HepG2 (cell line): Measurements from ENCODE around the gene MLX. TPM values are rescaled to one million over a fixed set of nuclear protein-coding genes. Genes with fewer than 3 reads are reported as not detected.

Experiments used
- ATAC-seq: fragments of 200-7000 bp; cut with Tn5 transposase; 3 replicates; pipeline ENCODE4 v1.9.1; 2020; ENCODE audit warnings: mild to moderate bottlenecking, moderate library complexity
- BruUV-seq: library from RNA; stranded (reverse); fragments of 400-500 nt; replicated peaks from 2 replicates; lab custom pipeline; 2021; lab: Mats Ljungman, UMichigan
- CTCF ChIA-PET: fragments of 300-600 bp; formaldehyde crosslinking; extraction: SDS; loops from one replicate; lab custom pipeline; 2021; ENCODE audit warnings: low total read pairs, inconsistent platforms, low intra/inter-chr PET ratio; lab: Yijun Ruan, JAX
- POLR2A ChIA-PET: fragments of 350-600 bp; sonication (Branson Sonifier 250); formaldehyde crosslinking; loops from one replicate; lab custom pipeline; 2020; ENCODE audit warnings: antibody characterized with exemption, inconsistent platforms; lab: Yijun Ruan, JAX
- DNase-seq: peaks from one replicate; pipeline ENCODE4 v3.0.0-alpha.2; 2015; ENCODE audit warnings: low spot score
- FAIRE-seq: peaks from 3 replicates; lab custom pipeline; 2011; peaks lifted over from hg19 to GRCh38; lab: Jason Lieb, UNC
- H2AFZ ChIP-seq: one replicate; pipeline ENCODE4 v1.6.1; 2011; ENCODE audit warnings: low read length, inconsistent platforms
- H3K27ac ChIP-seq: fragments of 300-600 bp; 3 replicates; pipeline ENCODE4 v1.8.0; 2011; ENCODE audit warnings: mixed run types, mild to moderate bottlenecking, mixed read lengths, low read length, inconsistent platforms; ENCODE audit not compliant: insufficient read depth; ENCODE audit errors: extremely low read length
- H3K27me3 ChIP-seq, 2 experiments: fragments of 200-600 bp in 1 of 2; 2 replicates in 1 of 2; 3 replicates in 1 of 2; pipeline versions ENCODE4 v1.6.0 to v1.8.0; 2011; ENCODE audit warnings: low read length in 2 of 2, mild to moderate bottlenecking in 2 of 2, moderate library complexity in 2 of 2, inconsistent platforms in 1 of 2; ENCODE audit not compliant: insufficient read depth in 2 of 2, control insufficient read depth in 1 of 2
- H3K36me3 ChIP-seq, 2 experiments: fragments of 200-600 bp in 1 of 2; replicated peaks in 1 of 2; 2 replicates in 1 of 2; 3 replicates in 1 of 2; pipeline versions ENCODE4 v1.5.1 to v1.8.0; 2011; ENCODE audit warnings: low read length in 2 of 2, inconsistent platforms in 1 of 2; ENCODE audit not compliant: insufficient read depth in 2 of 2, control insufficient read depth in 1 of 2
- H3K4me1 ChIP-seq: 2 replicates; pipeline ENCODE4 v1.5.1; 2012; ENCODE audit warnings: low read length, inconsistent platforms; ENCODE audit not compliant: insufficient read depth
- H3K4me2 ChIP-seq: 2 replicates; pipeline ENCODE4 v1.6.0; 2011; ENCODE audit warnings: low read depth, low read length, inconsistent platforms
- H3K4me3 ChIP-seq, 3 experiments: fragments of 200-600 bp in 1 of 3; sonication (generic), shearing (Covaris generic) in 1 of 3; replicated peaks in 1 of 3; 2 replicates each; pipeline ENCODE4 v1.5.1; 2011 to 2016; ENCODE audit warnings: low read length in 3 of 3, inconsistent platforms in 2 of 3, low read depth in 2 of 3, mild to moderate bottlenecking in 2 of 3, control low read depth in 1 of 3, mixed read lengths in 1 of 3; ENCODE audit not compliant: insufficient read depth in 1 of 3
- H3K79me2 ChIP-seq: one replicate; pipeline ENCODE4 v1.6.1; 2011; ENCODE audit warnings: low read length, inconsistent platforms; ENCODE audit not compliant: insufficient read depth
- H3K9ac ChIP-seq: 2 replicates; pipeline ENCODE4 v1.6.0; 2011; ENCODE audit warnings: mild to moderate bottlenecking, low read depth, low read length, inconsistent platforms; ENCODE audit not compliant: insufficient read depth
- H3K9me3 ChIP-seq: 2 replicates; pipeline ENCODE4 v1.5.1; 2012; ENCODE audit warnings: mild to moderate bottlenecking, low read length
- H4K20me1 ChIP-seq: 2 replicates; pipeline ENCODE4 v1.6.0; 2011; ENCODE audit warnings: inconsistent platforms, mild to moderate bottlenecking, low read length, moderate library complexity; ENCODE audit not compliant: insufficient read depth
- FOXO1 ChIP-seq: sonication (generic); formaldehyde crosslinking; IDR thresholded peaks from 2 replicates; pipeline ENCODE4 v1.4.0; 2020; ENCODE audit warnings: missing genetic modification reagents
- FOXP1 ChIP-seq, 2 experiments: fragments of 450-650 bp in 1 of 2; IDR thresholded peaks; 2 replicates each; pipeline ENCODE4 v1.6.1; 2017 to 2018; ENCODE audit warnings: antibody characterized with exemption in 1 of 2
- HNF4G ChIP-seq, 2 experiments: sonication (generic) in 1 of 2; formaldehyde crosslinking in 1 of 2; IDR thresholded peaks; 2 replicates each; pipeline versions ENCODE4 v1.4.0 to v1.6.1; 2011 to 2020; ENCODE audit warnings: borderline replicate concordance in 2 of 2, low read depth in 2 of 2, mild to moderate bottlenecking in 2 of 2, low read length in 1 of 2, missing genetic modification reagents in 1 of 2, moderate library complexity in 1 of 2
- KLF13 ChIP-seq: sonication (generic); formaldehyde crosslinking; IDR thresholded peaks from 2 replicates; pipeline ENCODE4 v1.4.0; 2020; ENCODE audit warnings: mild to moderate bottlenecking, missing genetic modification reagents
- MED13 ChIP-seq: sonication (generic); formaldehyde crosslinking; IDR thresholded peaks from 2 replicates; pipeline ENCODE4 v1.5.0; 2020; ENCODE audit warnings: missing genetic modification reagents
- MLXIP ChIP-seq: sonication (generic); formaldehyde crosslinking; IDR thresholded peaks from 2 replicates; pipeline ENCODE4 v1.9.0; 2021; ENCODE audit warnings: missing genetic modification reagents, borderline replicate concordance
- SMARCE1 ChIP-seq: fragments of 450-650 bp; IDR thresholded peaks from 2 replicates; pipeline ENCODE4 v1.6.1; 2017; ENCODE audit warnings: borderline replicate concordance
- TSC22D2 ChIP-seq: sonication (generic); formaldehyde crosslinking; IDR thresholded peaks from 2 replicates; pipeline ENCODE4 v1.5.1; 2020; ENCODE audit warnings: missing genetic modification reagents, mild to moderate bottlenecking, borderline replicate concordance
- ZBTB37 ChIP-seq: sonication (generic); formaldehyde crosslinking; IDR thresholded peaks from 2 replicates; pipeline ENCODE4 v1.4.0; 2020; ENCODE audit warnings: mild to moderate bottlenecking, missing genetic modification reagents
- ZBTB42 ChIP-seq: sonication (generic); formaldehyde crosslinking; IDR thresholded peaks from 2 replicates; pipeline ENCODE4 v1.5.0; 2020; ENCODE audit warnings: mild to moderate bottlenecking, missing genetic modification reagents
- ZNF264 ChIP-seq: sonication (generic); formaldehyde crosslinking; IDR thresholded peaks from 2 replicates; pipeline ENCODE4 v1.4.0; 2020; ENCODE audit warnings: missing genetic modification reagents
- ZNF713 ChIP-seq: sonication (generic); formaldehyde crosslinking; IDR thresholded peaks from 2 replicates; pipeline ENCODE4 v1.4.0; 2020; ENCODE audit warnings: mild to moderate bottlenecking, missing genetic modification reagents
- ZNF879 ChIP-seq: sonication (generic); formaldehyde crosslinking; IDR thresholded peaks from 2 replicates; pipeline ENCODE4 v1.8.1; 2023; ENCODE audit warnings: missing genetic modification reagents
- WGBS: methylation state at CpG from one replicate; pipeline ENCODE4 v1.1.6; 2017; ENCODE audit warnings: low lambda C conversion rate; 5-methylcytosine and 5-hydroxymethylcytosine counted together
- in situ Hi-C: cut with HindIII; loops from 2 replicates; pipeline ENCODE4 v1.10.0; 2017; ENCODE audit warnings: low pct_unique_long_range_greater_than_20kb; ENCODE audit not compliant: extremely low pct_ligation_motif_present
- intact Hi-C: fragments of 100-400 bp; cut with micrococcal nuclease; formaldehyde crosslinking; loops from one replicate; pipeline ENCODE4 v1.10.0; 2022; ENCODE audit not compliant: unreplicated experiment
- polyA plus RNA-seq, 8 experiments: library from polyadenylated mRNA; depleted of rRNA in 3 of 8; stranded (reverse) in 7 of 8; unstranded in 1 of 8; fragments of >200 nt; fragmentation: Illumina TruSeq in 4 of 8; extraction: Trizol in 4 of 8; gene quantifications; 2 replicates each; pipeline versions ENCODE4 v1.2.1 to v1.2.3, GENCODE V29; 2011 to 2016; ENCODE audit warnings: low read depth in 4 of 8, missing spikeins in 1 of 8, mixed read lengths in 1 of 8; ENCODE audit not compliant: insufficient read depth in 1 of 8
- total RNA-seq, 5 experiments: library from RNA; depleted of rRNA; stranded (reverse); fragments of >200 nt; fragmentation: Illumina TruSeq; extraction: Trizol; gene quantifications; 2 replicates each; pipeline ENCODE4 v1.2.3, GENCODE V29; 2016; ENCODE audit warnings: low read depth in 1 of 5
- TF ChIP-seq, protein P1 (sequence below): sonication (generic); formaldehyde crosslinking; IDR thresholded peaks from 2 replicates; pipeline ENCODE4 v1.4.0; 2020; ENCODE audit warnings: missing genetic modification reagents, borderline replicate concordance

The MLX gene
- total and polyA plus RNA-seq, 2 of the 13 experiments (the other 11 are each of a cell fraction or from before 2014, with no cell fraction given): 38.9 to 74.4 TPM

DNA sequence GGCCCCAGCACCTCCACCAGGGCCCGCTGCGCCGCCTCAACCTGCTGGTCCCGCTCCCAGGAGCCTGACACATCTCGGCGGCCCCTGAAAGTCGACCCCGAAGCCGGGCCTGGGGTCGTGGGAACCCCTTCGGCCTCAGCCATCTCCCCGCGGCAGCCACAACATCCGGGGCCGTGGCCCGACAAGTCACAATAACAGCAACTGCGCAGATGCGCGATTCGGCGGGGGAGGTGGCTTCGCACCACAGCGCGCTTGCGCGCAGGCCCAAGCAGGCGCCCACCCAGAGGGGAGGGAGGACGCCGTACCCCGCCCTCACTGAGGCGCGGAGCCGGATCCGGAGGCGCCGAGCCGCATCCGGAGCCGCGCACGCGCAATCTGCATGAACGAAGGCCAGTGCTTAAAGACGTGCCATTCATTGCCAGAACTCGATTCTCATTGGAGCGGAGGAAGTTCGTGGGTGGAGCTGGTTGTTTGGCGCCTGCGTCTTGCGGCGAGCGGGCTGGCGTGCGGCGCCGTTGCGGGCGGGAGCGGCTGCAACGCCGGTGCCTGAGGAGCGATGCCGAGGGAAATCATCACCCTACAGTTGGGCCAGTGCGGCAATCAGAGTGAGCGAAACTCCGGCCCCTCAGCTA, 42.4 kb downstream of the MLX start, which contains the start of the genes RETREG3 and TUBG1:
Gene RETREG3, minus strand, starts transcription at position 193 of the 632 bp plus-strand sequence. Its CDS starts 50 bp downstream, at position 143.
Gene TUBG1, plus strand, starts transcription at position 502 of the 632 bp plus-strand sequence. Its CDS starts 55 bp downstream, at position 557.
- Histone ChIP-seq H3K4me1 (peaks cover 59% of the 10 kb centered on the region), H3K9ac (peak within 1 kb of the TSS; percentile 94), H3K27ac (peak within 1 kb of the TSS; percentile 89), H3K4me2 (peak within 1 kb of the TSS; percentile 91), H3K36me3 (peaks cover 21 to 27% of the 10 kb centered on the region in 2 experiments), H3K9me3 (no peaks in the 10 kb centered on the region), H2AFZ (no peak within 1 kb of the TSS), H3K4me3 (peak within 1 kb of the TSS; percentile 75 to 94 (median 91)), H3K27me3 (no peaks in the 10 kb centered on the region; a peak in 1 of 5 replicates), H4K20me1 (peaks cover 6% of the 10 kb centered on the region; the same call in 1 of the 2 replicates), H3K79me2 (peaks cover 54% of the 10 kb centered on the region)
- intact Hi-C loops (loop anchor here (2.0 kb wide), 1 partner anchor 70 kb away; no protein-coding TSS in a partner anchor), in situ Hi-C loops (no loop called here)
- ChIA-PET POLR2A (interaction anchor here (0.8 to 4.0 kb wide), 42 partner anchors 9 to 525 kb away, joined by 3 to 60 read pairs (median 7); partner anchors contain the start of genes BECN1, CCR10, CNTD1 and CNTNAP1), CTCF (interaction anchor here (1.4 kb wide), 1 partner anchor 9 kb away, joined by 6 read pairs; no protein-coding TSS in a partner anchor)
- FAIRE-seq (peak; percentile 100), ATAC-seq (peak; percentile 89), DNase-seq (peak; percentile 99)
- BruUV-seq: no TSS peak
- 2% methylated on average over 25 of the region's 66 CpGs for WGBS
- peak; percentile 84 for TF ChIP-seq ZNF264 (CRISPR knock-in tag)
- TF ChIP-seq ZNF879: no peak
- TF ChIP-seq ZNF713 (CRISPR knock-in tag): no peak; the same call in 1 of the 2 replicates
- no peak for TF ChIP-seq MLXIP (CRISPR knock-in tag)
- TF ChIP-seq ZBTB42 (CRISPR knock-in tag): no peak; the same call in 1 of the 2 replicates
- TF ChIP-seq MED13 (CRISPR knock-in tag): peak; percentile 81
- TF ChIP-seq FOXP1 (IDR thresholded peaks at IDR 0.05): no peak
- TF ChIP-seq FOXP1 (CRISPR knock-in tag; IDR thresholded peaks at IDR 0.05): no peak
- TF ChIP-seq TSC22D2: no peak
- no peak; the same call in 1 of the 2 replicates for TF ChIP-seq HNF4G (IDR thresholded peaks at IDR 0.05; ENCODE audit: borderline replicate concordance, low read depth, low read length)
- TF ChIP-seq HNF4G (CRISPR knock-in tag; IDR thresholded peaks at IDR 0.05; ENCODE audit: borderline replicate concordance, low read depth): peak; percentile 59; the same call in 1 of the 2 replicates
- TF ChIP-seq SMARCE1: no peak
- TF ChIP-seq ZBTB37 (CRISPR knock-in tag): no peak
- TF ChIP-seq KLF13 (CRISPR knock-in tag): no peak
- no peak; the same call in none of the 2 replicates for TF ChIP-seq FOXO1
- TF ChIP-seq, protein P1, sequence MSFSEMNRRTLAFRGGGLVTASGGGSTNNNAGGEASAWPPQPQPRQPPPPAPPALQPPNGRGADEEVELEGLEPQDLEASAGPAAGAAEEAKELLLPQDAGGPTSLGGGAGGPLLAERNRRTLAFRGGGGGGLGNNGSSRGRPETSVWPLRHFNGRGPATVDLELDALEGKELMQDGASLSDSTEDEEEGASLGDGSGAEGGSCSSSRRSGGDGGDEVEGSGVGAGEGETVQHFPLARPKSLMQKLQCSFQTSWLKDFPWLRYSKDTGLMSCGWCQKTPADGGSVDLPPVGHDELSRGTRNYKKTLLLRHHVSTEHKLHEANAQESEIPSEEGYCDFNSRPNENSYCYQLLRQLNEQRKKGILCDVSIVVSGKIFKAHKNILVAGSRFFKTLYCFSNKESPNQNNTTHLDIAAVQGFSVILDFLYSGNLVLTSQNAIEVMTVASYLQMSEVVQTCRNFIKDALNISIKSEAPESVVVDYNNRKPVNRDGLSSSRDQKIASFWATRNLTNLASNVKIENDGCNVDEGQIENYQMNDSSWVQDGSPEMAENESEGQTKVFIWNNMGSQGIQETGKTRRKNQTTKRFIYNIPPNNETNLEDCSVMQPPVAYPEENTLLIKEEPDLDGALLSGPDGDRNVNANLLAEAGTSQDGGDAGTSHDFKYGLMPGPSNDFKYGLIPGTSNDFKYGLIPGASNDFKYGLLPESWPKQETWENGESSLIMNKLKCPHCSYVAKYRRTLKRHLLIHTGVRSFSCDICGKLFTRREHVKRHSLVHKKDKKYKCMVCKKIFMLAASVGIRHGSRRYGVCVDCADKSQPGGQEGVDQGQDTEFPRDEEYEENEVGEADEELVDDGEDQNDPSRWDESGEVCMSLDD (CRISPR knock-in tag): 0 out of 2 replicates have a peak, but pooled peaks have one; percentile 60
